Prostate gland (tissue), 2 donors: ENCODE results near the gene TVP23C. TPM values are rescaled to one million over a fixed set of nuclear protein-coding genes. Genes with fewer than 3 reads are reported as not detected.

Source experiments
- DNase-seq: peaks from one replicate; pipeline ENCODE4 v3.0.0-alpha.2; 2019; ENCODE audit warnings: low spot score
- H3K27ac ChIP-seq, 2 donors: fragments of 200-600 bp; sonication (generic); 2 replicates each; pipeline ENCODE4 v1.5.1; 2017 to 2019
- H3K27me3 ChIP-seq: fragments of 200-600 bp; sonication (generic); replicated peaks from 2 replicates; pipeline ENCODE4 v1.5.1; 2019; ENCODE audit not compliant: insufficient read depth
- H3K36me3 ChIP-seq, 2 donors: fragments of 200-600 bp; sonication (generic); 1 replicate in 1 of 2; 2 replicates in 1 of 2; pipeline versions ENCODE4 v1.5.1 to v1.8.1; 2017 to 2019
- H3K4me1 ChIP-seq: fragments of 200-600 bp; sonication (generic); replicated peaks from 2 replicates; pipeline ENCODE4 v1.5.1; 2019
- H3K4me3 ChIP-seq, 2 donors: fragments of 200-600 bp; sonication (generic); 2 replicates each; pipeline ENCODE4 v1.5.1; 2017 to 2019
- H3K9me3 ChIP-seq: fragments of 200-600 bp; sonication (generic); 2 replicates; pipeline ENCODE4 v1.5.1; 2017
- POLR2A ChIP-seq: fragments of 450-650 bp; IDR thresholded peaks from one replicate; pipeline ENCODE4 v1.6.1; 2016; ENCODE audit warnings: antibody characterized with exemption, mild to moderate bottlenecking
- POLR2AphosphoS5 ChIP-seq: sonication (generic); formaldehyde crosslinking; IDR thresholded peaks from one replicate; pipeline ENCODE4 v1.6.1; 2017; ENCODE audit warnings: antibody characterized with exemption
- WGBS: methylation state at CpG from one replicate; pipeline ENCODE4 v1.1.5; 2018; 5-methylcytosine and 5-hydroxymethylcytosine counted together
- intact Hi-C: fragments of 100-400 bp; cut with DNase I; formaldehyde crosslinking; loops from one replicate; pipeline ENCODE4 v1.14.2; 2022
- total RNA-seq, 2 donors: library from RNA; depleted of rRNA; stranded (reverse); fragments of >200 nt; gene quantifications; one replicate each; pipeline ENCODE4 v1.1.0, GENCODE V29; 2016
- TF ChIP-seq, protein P1 (sequence below), 4 experiments: fragments of 200-600 bp in 2 of 4; fragments of 450-650 bp in 2 of 4; sonication (generic) in 2 of 4; IDR thresholded peaks; 1 replicate in 3 of 4; 2 replicates in 1 of 4; pipeline ENCODE4 v1.5.1; 2016 to 2019; ENCODE audit warnings: antibody characterized with exemption in 4 of 4, mild to moderate bottlenecking in 2 of 4, moderate library complexity in 2 of 4

The TVP23C gene
- total RNA-seq, 2 donors from 2014 or later = 16.9 to 19.4 TPM

DNA sequence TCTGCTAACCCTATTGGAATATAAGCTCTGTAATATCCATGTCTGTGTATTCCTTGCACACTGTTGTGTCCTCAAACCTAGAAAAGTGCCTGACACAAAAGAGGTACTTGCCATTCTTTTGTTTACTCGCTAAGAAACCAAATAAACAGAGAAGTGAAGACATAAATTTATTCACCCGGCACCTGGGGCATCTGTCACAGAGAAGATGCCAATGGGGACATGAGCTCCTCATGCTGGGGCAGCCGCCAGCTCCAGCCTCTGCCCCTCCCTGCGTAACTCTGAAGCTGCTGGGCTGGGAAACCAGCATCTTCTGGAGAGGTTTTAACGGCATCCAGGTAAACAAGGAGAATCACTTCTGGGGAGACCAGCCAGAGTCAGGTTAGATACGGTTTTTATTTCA is 80.8 kb downstream of the TVP23C start:
- 70% methylated on average over 6 of the region's 6 CpGs for WGBS
- DNase-seq = no peak
- Histone ChIP-seq H3K4me3 (no peak overlapping the region), H3K9me3 (no peaks in the 10 kb centered on the region), H3K4me1 (no peaks in the 10 kb centered on the region), H3K27ac (no peak overlapping the region), H3K36me3 (no peaks in the 10 kb centered on the region), H3K27me3 (no peaks in the 10 kb centered on the region)
- TF ChIP-seq, protein P1, sequence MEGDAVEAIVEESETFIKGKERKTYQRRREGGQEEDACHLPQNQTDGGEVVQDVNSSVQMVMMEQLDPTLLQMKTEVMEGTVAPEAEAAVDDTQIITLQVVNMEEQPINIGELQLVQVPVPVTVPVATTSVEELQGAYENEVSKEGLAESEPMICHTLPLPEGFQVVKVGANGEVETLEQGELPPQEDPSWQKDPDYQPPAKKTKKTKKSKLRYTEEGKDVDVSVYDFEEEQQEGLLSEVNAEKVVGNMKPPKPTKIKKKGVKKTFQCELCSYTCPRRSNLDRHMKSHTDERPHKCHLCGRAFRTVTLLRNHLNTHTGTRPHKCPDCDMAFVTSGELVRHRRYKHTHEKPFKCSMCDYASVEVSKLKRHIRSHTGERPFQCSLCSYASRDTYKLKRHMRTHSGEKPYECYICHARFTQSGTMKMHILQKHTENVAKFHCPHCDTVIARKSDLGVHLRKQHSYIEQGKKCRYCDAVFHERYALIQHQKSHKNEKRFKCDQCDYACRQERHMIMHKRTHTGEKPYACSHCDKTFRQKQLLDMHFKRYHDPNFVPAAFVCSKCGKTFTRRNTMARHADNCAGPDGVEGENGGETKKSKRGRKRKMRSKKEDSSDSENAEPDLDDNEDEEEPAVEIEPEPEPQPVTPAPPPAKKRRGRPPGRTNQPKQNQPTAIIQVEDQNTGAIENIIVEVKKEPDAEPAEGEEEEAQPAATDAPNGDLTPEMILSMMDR (IDR thresholded peaks at IDR 0.05) = no peak
- no peak for TF ChIP-seq POLR2A
- no peak for TF ChIP-seq POLR2AphosphoS5
- intact Hi-C loops = no loop called here

DNA sequence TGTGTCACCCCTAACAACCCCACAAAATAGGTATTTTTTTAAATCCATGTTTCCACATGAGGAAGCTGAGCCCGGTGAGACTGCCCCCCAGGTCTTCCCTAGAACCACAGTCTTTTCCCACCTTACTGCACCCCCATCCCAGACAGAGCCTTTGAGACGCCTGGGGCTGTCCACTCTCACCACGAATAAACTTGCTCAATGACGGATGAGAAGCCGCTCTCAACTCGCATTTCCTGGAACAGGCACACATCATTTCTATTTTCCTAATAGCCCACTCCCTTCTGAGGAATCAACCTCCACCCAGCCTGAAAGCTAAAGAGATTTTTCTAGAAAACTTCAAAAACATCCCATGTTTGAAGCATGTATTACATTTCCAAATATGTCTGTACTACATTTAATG is 81.8 kb downstream of the TVP23C start:
- TF ChIP-seq POLR2AphosphoS5 (no peak), POLR2A (no peak)
- TF ChIP-seq, protein P1 (IDR thresholded peaks at IDR 0.05) = no peak
- WGBS = 90% methylated on average over 6 of the region's 6 CpGs
- intact Hi-C loops = no loop called here
- Histone ChIP-seq H3K9me3 (no peaks in the 10 kb centered on the region), H3K27me3 (no peaks in the 10 kb centered on the region), H3K36me3 (no peaks in the 10 kb centered on the region), H3K4me1 (no peaks in the 10 kb centered on the region), H3K27ac (no peak overlapping the region), H3K4me3 (no peak overlapping the region)
- no peak for DNase-seq

DNA sequence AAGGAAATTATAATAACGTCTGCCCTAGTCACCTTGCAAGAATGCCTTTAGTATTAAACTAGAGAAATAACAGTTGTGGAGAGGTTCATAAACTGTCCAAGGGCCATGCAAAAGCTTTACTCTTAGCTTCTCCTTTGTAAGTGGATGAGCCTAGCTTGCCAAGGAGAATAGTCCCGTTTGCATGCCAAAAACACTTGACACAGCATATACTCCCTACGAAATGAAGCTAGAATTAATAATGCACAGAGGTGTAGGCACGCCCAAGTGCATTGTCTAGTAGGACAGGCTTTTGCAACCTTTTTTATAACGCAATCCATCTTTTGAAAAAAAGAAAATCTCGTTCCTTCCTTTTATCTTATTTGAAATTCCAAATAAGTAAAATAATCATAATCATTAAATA is 83.1 kb downstream of the TVP23C start:
- TF ChIP-seq POLR2AphosphoS5 = no peak
- TF ChIP-seq, protein P1 (IDR thresholded peaks at IDR 0.05) = no peak
- TF ChIP-seq POLR2A = no peak
- Histone ChIP-seq H3K4me1 (no peaks in the 10 kb centered on the region), H3K27ac (no peak overlapping the region), H3K9me3 (no peaks in the 10 kb centered on the region), H3K36me3 (no peaks in the 10 kb centered on the region), H3K27me3 (no peaks in the 10 kb centered on the region), H3K4me3 (no peak overlapping the region)
- no peak for DNase-seq
- 72% methylated on average over 6 of the region's 6 CpGs for WGBS
- intact Hi-C loops = no loop called here

DNA sequence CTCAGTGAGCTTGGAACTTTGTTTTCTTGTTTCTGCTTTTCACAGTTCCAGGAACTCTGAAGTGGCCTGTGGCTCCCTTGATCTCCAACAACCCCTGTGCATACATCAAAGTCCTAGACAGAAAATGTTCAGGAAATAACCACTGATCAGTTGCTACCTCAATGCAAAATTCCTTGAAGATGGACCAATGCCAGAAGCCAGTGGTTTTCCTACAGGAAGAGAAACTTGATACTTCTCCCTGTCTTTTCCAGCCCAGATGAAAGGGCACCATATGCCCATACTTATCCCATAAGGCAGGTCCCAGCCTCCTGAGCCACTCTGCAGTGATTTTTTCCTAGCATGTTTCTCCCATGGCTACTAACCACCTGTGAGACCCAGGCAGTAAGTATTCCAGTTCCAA is 83.6 kb downstream of the TVP23C start:
- no peak overlapping the region for H3K27ac ChIP-seq
- no peaks in the 10 kb centered on the region for H3K36me3 ChIP-seq
- intact Hi-C loops = no loop called here

DNA sequence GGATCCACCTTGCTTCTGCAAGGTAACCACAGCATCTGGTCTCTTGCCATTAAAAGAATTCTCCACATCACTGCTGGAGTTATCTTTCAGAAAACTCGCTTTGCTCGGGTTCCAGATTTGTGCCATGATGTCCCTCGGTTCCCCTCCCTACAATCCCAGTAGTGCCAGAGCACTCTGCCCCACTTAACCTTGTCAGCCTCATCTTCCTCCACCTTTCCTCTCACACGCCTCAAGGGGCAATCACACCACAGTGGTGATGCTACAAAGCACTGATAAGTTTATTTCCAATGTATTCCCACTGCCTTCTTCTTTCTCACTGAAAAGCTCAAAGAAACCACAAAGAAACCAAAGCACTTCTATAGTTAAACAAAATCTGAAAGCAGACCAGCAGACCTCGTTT is 84.4 kb downstream of the TVP23C start:
- Histone ChIP-seq H3K36me3 (no peaks in the 10 kb centered on the region), H3K27ac (no peak overlapping the region), H3K27me3 (no peaks in the 10 kb centered on the region), H3K4me3 (no peak overlapping the region), H3K9me3 (no peaks in the 10 kb centered on the region), H3K4me1 (no peaks in the 10 kb centered on the region)
- intact Hi-C loops = no loop called here
- no peak for DNase-seq
- WGBS = 91% methylated on average over 5 of the region's 5 CpGs
- TF ChIP-seq POLR2AphosphoS5 (no peak), POLR2A (no peak)
- TF ChIP-seq, protein P1 (IDR thresholded peaks at IDR 0.05) = no peak

More for the DNA sequence above, 83.6 kb downstream of the TVP23C start:
- no peaks in the 10 kb centered on the region for H3K9me3 ChIP-seq
- TF ChIP-seq, protein P1 (IDR thresholded peaks at IDR 0.05) = no peak
- TF ChIP-seq POLR2AphosphoS5 (no peak), POLR2A (no peak)
- no peaks in the 10 kb centered on the region for H3K27me3 ChIP-seq
- H3K4me3 ChIP-seq = no peak overlapping the region
- H3K4me1 ChIP-seq = no peaks in the 10 kb centered on the region
- no peak for DNase-seq
